ENCODE data around the gene ADCY7. TPM values are rescaled to one million over a fixed set of nuclear protein-coding genes. Genes with fewer than 3 reads are reported as not detected.

Gene ADCY7
- total RNA-seq, 1 donor from 2014 or later: 30.3 TPM

GRCh38 chr16:50224286-50224685 lies 42.1 kb upstream of the ADCY7 start:
- Histone ChIP-seq H3K9me3 (ENCODE audit: insufficient read depth, low read depth, low read length) (no peaks in the 10 kb centered on the region), H3K27ac (ENCODE audit: low read depth, low read length) (no peak overlapping the region), H3K4me3 (ENCODE audit: insufficient read depth, low read depth, low read length) (no peak overlapping the region), H3K4me2 (ENCODE audit: low read length) (no peak overlapping the region), H4K20me1 (ENCODE audit: insufficient read depth, low read length) (no peaks in the 10 kb centered on the region), H2AFZ (ENCODE audit: low read depth, low read length) (no peak overlapping the region), H3K36me3 (ENCODE audit: insufficient read depth, low read length) (peaks cover 7% of the 10 kb centered on the region), H3K9ac (ENCODE audit: low read length) (no peak overlapping the region), H3K4me1 (ENCODE audit: insufficient read depth, low read length) (no peaks in the 10 kb centered on the region), H3K79me2 (ENCODE audit: insufficient read depth, low read length) (no peaks in the 10 kb centered on the region), H3K27me3 (ENCODE audit: insufficient read depth, low read length) (no peaks in the 10 kb centered on the region)
- no peaks in the 10 kb centered on the region for H3K9me3 Mint-ChIP-seq (ENCODE audit: unreplicated experiment)
- H3K36me3 Mint-ChIP-seq (ENCODE audit: low read depth, unreplicated experiment): peaks cover 23% of the 10 kb centered on the region
- no peak overlapping the region for H3K4me3 Mint-ChIP-seq (ENCODE audit: unreplicated experiment)
- no peak for TF ChIP-seq CTCF (IDR thresholded peaks at IDR 0.05; ENCODE audit: insufficient read depth, low read depth, low read length)
- no peak for TF ChIP-seq EZH2 (IDR thresholded peaks at IDR 0.05; ENCODE audit: insufficient read depth, low read length)
- H3K27ac Mint-ChIP-seq (ENCODE audit: unreplicated experiment): no peak overlapping the region
- H3K4me1 Mint-ChIP-seq (ENCODE audit: low read depth, unreplicated experiment): no peaks in the 10 kb centered on the region
- no peak for FAIRE-seq
- no peak for DNase-seq (ENCODE audit: low read depth)
- no peaks in the 10 kb centered on the region for H3K27me3 Mint-ChIP-seq (ENCODE audit: low read depth, unreplicated experiment)

GRCh38 chr16:50227120-50227519 lies 39.2 kb upstream of the ADCY7 start:
- Histone ChIP-seq H3K9me3 (ENCODE audit: insufficient read depth, low read depth, low read length) (no peaks in the 10 kb centered on the region), H3K27me3 (ENCODE audit: insufficient read depth, low read length) (no peaks in the 10 kb centered on the region), H3K4me3 (ENCODE audit: insufficient read depth, low read depth, low read length) (no peak overlapping the region), H4K20me1 (ENCODE audit: insufficient read depth, low read length) (no peaks in the 10 kb centered on the region), H3K36me3 (ENCODE audit: insufficient read depth, low read length) (peaks cover 7% of the 10 kb centered on the region), H3K79me2 (ENCODE audit: insufficient read depth, low read length) (no peaks in the 10 kb centered on the region), H3K4me2 (ENCODE audit: low read length) (no peak overlapping the region), H3K9ac (ENCODE audit: low read length) (no peak overlapping the region), H3K4me1 (ENCODE audit: insufficient read depth, low read length) (no peaks in the 10 kb centered on the region), H2AFZ (ENCODE audit: low read depth, low read length) (no peak overlapping the region), H3K27ac (ENCODE audit: low read depth, low read length) (no peak overlapping the region)
- Mint-ChIP-seq H3K27ac (ENCODE audit: unreplicated experiment) (no peak overlapping the region), H3K36me3 (ENCODE audit: low read depth, unreplicated experiment) (peaks cover 22% of the 10 kb centered on the region), H3K4me1 (ENCODE audit: low read depth, unreplicated experiment) (no peaks in the 10 kb centered on the region), H3K4me3 (ENCODE audit: unreplicated experiment) (no peak overlapping the region), H3K27me3 (ENCODE audit: low read depth, unreplicated experiment) (no peaks in the 10 kb centered on the region), H3K9me3 (ENCODE audit: unreplicated experiment) (no peaks in the 10 kb centered on the region)
- TF ChIP-seq CTCF (IDR thresholded peaks at IDR 0.05; ENCODE audit: insufficient read depth, low read depth, low read length) (no peak), EZH2 (IDR thresholded peaks at IDR 0.05; ENCODE audit: insufficient read depth, low read length) (no peak)
- DNase-seq (ENCODE audit: low read depth) (no peak), FAIRE-seq (no peak)

- Histone ChIP-seq H3K9me3 (ENCODE audit: insufficient read depth, low read depth, low read length) (no peaks in the 10 kb centered on the region), H3K4me1 (ENCODE audit: insufficient read depth, low read length) (no peaks in the 10 kb centered on the region), H2AFZ (ENCODE audit: low read depth, low read length) (no peak overlapping the region), H3K9ac (ENCODE audit: low read length) (no peak overlapping the region), H3K4me2 (ENCODE audit: low read length) (no peak overlapping the region), H3K27ac (ENCODE audit: low read depth, low read length) (no peak overlapping the region), H3K4me3 (ENCODE audit: insufficient read depth, low read depth, low read length) (no peak overlapping the region), H3K36me3 (ENCODE audit: insufficient read depth, low read length) (peaks cover 7% of the 10 kb centered on the region), H3K27me3 (ENCODE audit: insufficient read depth, low read length) (no peaks in the 10 kb centered on the region), H4K20me1 (ENCODE audit: insufficient read depth, low read length) (no peaks in the 10 kb centered on the region), H3K79me2 (ENCODE audit: insufficient read depth, low read length) (no peaks in the 10 kb centered on the region)
- no peak for TF ChIP-seq CTCF (IDR thresholded peaks at IDR 0.05; ENCODE audit: insufficient read depth, low read depth, low read length)
- no peak for TF ChIP-seq EZH2 (IDR thresholded peaks at IDR 0.05; ENCODE audit: insufficient read depth, low read length)
- Mint-ChIP-seq H3K27ac (ENCODE audit: unreplicated experiment) (no peak overlapping the region), H3K36me3 (ENCODE audit: low read depth, unreplicated experiment) (peaks cover 22% of the 10 kb centered on the region), H3K4me1 (ENCODE audit: low read depth, unreplicated experiment) (no peaks in the 10 kb centered on the region), H3K4me3 (ENCODE audit: unreplicated experiment) (no peak overlapping the region), H3K9me3 (ENCODE audit: unreplicated experiment) (no peaks in the 10 kb centered on the region), H3K27me3 (ENCODE audit: low read depth, unreplicated experiment) (no peaks in the 10 kb centered on the region)
- FAIRE-seq: no peak
- DNase-seq (ENCODE audit: low read depth): no peak
Observed at GRCh38 chr16:50227665-50228064, 38.7 kb upstream of the ADCY7 start.
